ENCODE results near the gene RAD51C.
A peak's percentile ranks its signal among the peaks of the same experiment; 100 is the strongest.

Gene RAD51C

GRCh38 chr17:58691701-58692238 lies 632 bp upstream of the RAD51C start, which contains the start of gene TEX14:
Gene TEX14, minus strand, starts transcription at chr17:58692045. Its CDS starts 40,044 bp downstream, at chr17:58652001.
- no peak for TF ChIP-seq CTCF (IDR thresholded peaks at IDR 0.05; ENCODE audit: low read depth, low read length)
- Histone ChIP-seq H3K9me3 (ENCODE audit: severe bottlenecking) (peaks cover 3% of the 10 kb centered on the region), H3K4me3 (ENCODE audit: low read depth, low read length) (peak within 1 kb of the TSS; percentile 77), H3K27me3 (ENCODE audit: insufficient read depth, low read depth, severe bottlenecking) (no peaks in the 10 kb centered on the region), H3K27ac (peak within 1 kb of the TSS; percentile 90), H3K36me3 (peaks cover 24% of the 10 kb centered on the region)
- DNase-seq, result no peak

DNA sequence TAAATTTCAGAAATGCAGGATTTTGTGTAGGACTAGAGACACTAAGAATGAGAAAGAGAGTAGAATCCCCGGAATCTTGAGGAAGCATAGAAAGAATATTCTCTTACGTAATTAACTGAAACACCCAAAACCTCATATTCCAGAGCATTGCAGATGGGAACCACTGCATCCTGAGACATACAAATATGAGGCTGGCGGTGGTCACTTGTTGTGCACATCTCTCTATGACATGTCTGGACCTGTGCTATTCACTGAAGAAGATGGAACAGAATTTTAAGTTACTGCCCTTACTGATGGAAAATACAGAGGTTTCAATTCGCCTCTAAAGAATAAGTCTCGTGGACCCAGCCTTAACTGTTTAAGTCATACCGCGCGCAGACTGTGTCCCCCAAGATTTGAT lies 806 bp downstream of the RAD51C start:
- peaks cover 35% of the 10 kb centered on the region for H3K36me3 ChIP-seq
- TF ChIP-seq CTCF (IDR thresholded peaks at IDR 0.05; ENCODE audit: low read depth, low read length), result no peak
- DNase-seq, result no peak
- no peaks in the 10 kb centered on the region for H3K27me3 ChIP-seq (ENCODE audit: insufficient read depth, low read depth, severe bottlenecking)
- H3K9me3 ChIP-seq (ENCODE audit: severe bottlenecking), result peaks cover 3% of the 10 kb centered on the region
- H3K27ac ChIP-seq, result peak overlapping the region; percentile 90
- peak overlapping the region; percentile 77 for H3K4me3 ChIP-seq (ENCODE audit: low read depth, low read length)

DNA sequence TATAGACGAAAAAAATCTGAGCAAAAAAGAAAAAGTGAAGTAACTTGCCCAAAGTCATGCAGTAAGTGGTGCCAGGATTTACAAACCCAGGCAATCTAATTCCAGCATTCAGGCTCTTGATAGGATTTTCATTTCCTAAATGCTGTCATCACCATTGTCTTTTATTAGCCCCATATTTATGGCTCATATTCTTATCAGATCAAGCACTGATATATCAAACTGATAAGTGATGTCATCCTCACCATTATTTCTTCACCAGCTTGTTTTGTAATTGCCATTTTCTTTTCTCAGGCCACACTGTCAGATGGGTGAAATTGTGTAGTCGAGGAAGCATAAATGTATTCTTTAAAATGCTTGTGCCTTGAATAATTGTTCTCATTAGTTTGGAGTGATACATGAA lies 1.3 kb downstream of the RAD51C start:
- peaks cover 3% of the 10 kb centered on the region for H3K9me3 ChIP-seq (ENCODE audit: severe bottlenecking)
- H3K27me3 ChIP-seq (ENCODE audit: insufficient read depth, low read depth, severe bottlenecking), result no peaks in the 10 kb centered on the region
- DNase-seq, result no peak
- peaks cover 38% of the 10 kb centered on the region for H3K36me3 ChIP-seq
- no peak overlapping the region for H3K27ac ChIP-seq
- peak overlapping the region; percentile 77 for H3K4me3 ChIP-seq (ENCODE audit: low read depth, low read length)
- no peak for TF ChIP-seq CTCF (IDR thresholded peaks at IDR 0.05; ENCODE audit: low read depth, low read length)

- Histone ChIP-seq H3K4me3 (ENCODE audit: low read depth, low read length) (no peak overlapping the region), H3K27me3 (ENCODE audit: insufficient read depth, low read depth, severe bottlenecking) (no peaks in the 10 kb centered on the region), H3K9me3 (ENCODE audit: severe bottlenecking) (peaks cover 3% of the 10 kb centered on the region), H3K27ac (no peak overlapping the region), H3K36me3 (peaks cover 43% of the 10 kb centered on the region)
- no peak for DNase-seq
- TF ChIP-seq CTCF (IDR thresholded peaks at IDR 0.05; ENCODE audit: low read depth, low read length), result no peak
These were observed 1.9 kb downstream of the RAD51C start for GRCh38 chr17:58694302-58694701.

GRCh38 chr17:58694826-58695225 lies 2.4 kb downstream of the RAD51C start:
- Histone ChIP-seq H3K36me3 (peaks cover 48% of the 10 kb centered on the region), H3K4me3 (ENCODE audit: low read depth, low read length) (no peak overlapping the region), H3K9me3 (ENCODE audit: severe bottlenecking) (peaks cover 3% of the 10 kb centered on the region), H3K27ac (no peak overlapping the region), H3K27me3 (ENCODE audit: insufficient read depth, low read depth, severe bottlenecking) (no peaks in the 10 kb centered on the region)
- no peak for DNase-seq
- no peak for TF ChIP-seq CTCF (IDR thresholded peaks at IDR 0.05; ENCODE audit: low read depth, low read length)

- no peak for TF ChIP-seq CTCF (IDR thresholded peaks at IDR 0.05; ENCODE audit: low read depth, low read length)
- DNase-seq, result no peak
- Histone ChIP-seq H3K27me3 (ENCODE audit: insufficient read depth, low read depth, severe bottlenecking) (no peaks in the 10 kb centered on the region), H3K9me3 (ENCODE audit: severe bottlenecking) (no peaks in the 10 kb centered on the region), H3K36me3 (peaks cover 88% of the 10 kb centered on the region), H3K4me3 (ENCODE audit: low read depth, low read length) (no peak overlapping the region), H3K27ac (no peak overlapping the region)
These were observed 7.4 kb downstream of the RAD51C start for GRCh38 chr17:58699771-58700170.

Measured in WERI-Rb-1 (cell line).